ENCODE measurements around the gene RFC2. TPM values are rescaled to one million over a fixed set of nuclear protein-coding genes. Genes with fewer than 3 reads are reported as not detected.

RFC2 gene
- total and polyA plus RNA-seq, 2 of the 8 experiments (the other 6 are each of a cell fraction or from before 2014, with no cell fraction given) = 52.9 to 85.4 TPM

- TF ChIP-seq E2F6 (IDR thresholded peaks at IDR 0.05) = no peak
- peak; percentile 45 to 58; a peak in 3 of 4 replicates for TF ChIP-seq RAD21 (IDR thresholded peaks at IDR 0.05 in 1 of 2, conservative IDR thresholded peaks at IDR 0.05 in 1 of 2; ENCODE audit: low read depth in 2 of 2, low read length in 2 of 2)
- TF ChIP-seq CBX5 (IDR thresholded peaks at IDR 0.05; ENCODE audit: low read depth, low read length) = no peak
- TF ChIP-seq JUN (IDR thresholded peaks at IDR 0.05; ENCODE audit: low read depth, low read length) = no peak
- no peak for TF ChIP-seq PHF8 (conservative IDR thresholded peaks at IDR 0.05; ENCODE audit: low read depth, low read length)
Measured at GRCh38 chr7:74183653-74184450, 70.3 kb downstream of the RFC2 start (continued).

Measured in H1 (cell line).